Measurements from ENCODE around the gene ISYNA1. TPM values are rescaled to one million over a fixed set of nuclear protein-coding genes. Genes with fewer than 3 reads are reported as not detected.

The ISYNA1 gene
- total and polyA plus RNA-seq, 2 experiments from 2014 or later: 191 to 208 TPM

GRCh38 chr19:18390065-18390907 lies 47.6 kb downstream of the ISYNA1 start:
- Histone ChIP-seq H3K4me1 (ENCODE audit: insufficient read depth) (peaks cover 7% of the 10 kb centered on the region), H3F3A (replicated peaks; ENCODE audit: low read depth) (peaks cover 23% of the 10 kb centered on the region), H3K79me2 (replicated peaks; ENCODE audit: insufficient read depth) (no peaks in the 10 kb centered on the region), H3K9me2 (ENCODE audit: insufficient read depth) (no peaks in the 10 kb centered on the region), H3K36me3 (ENCODE audit: insufficient read depth) (no peaks in the 10 kb centered on the region), H2AFZ (no peak overlapping the region), H4K20me1 (replicated peaks; ENCODE audit: insufficient read depth) (no peaks in the 10 kb centered on the region), H3K4me2 (no peak overlapping the region), H3K4me3 (no peak overlapping the region), H3K27me3 (ENCODE audit: insufficient read depth) (peaks cover 21% of the 10 kb centered on the region), H3K27ac (ENCODE audit: low read depth) (no peak overlapping the region)
- no peak for TF ChIP-seq ZNF462 (CRISPR knock-in tag; IDR thresholded peaks at IDR 0.05)
- no peak for TF ChIP-seq CREB1 (CRISPR knock-in tag; IDR thresholded peaks at IDR 0.05; ENCODE audit: low read depth)
- no peak for TF ChIP-seq EZH2phosphoT487 (IDR thresholded peaks at IDR 0.05; ENCODE audit: unreplicated experiment)
- no peak for TF ChIP-seq NANOG (IDR thresholded peaks at IDR 0.05; ENCODE audit: borderline replicate concordance)
- no peak for TF ChIP-seq EZH2 (IDR thresholded peaks at IDR 0.05; ENCODE audit: low read depth, unreplicated experiment)
- no peak for TF ChIP-seq ZNF114 (CRISPR knock-in tag; IDR thresholded peaks at IDR 0.05)
- no peak for TF ChIP-seq JUNB (IDR thresholded peaks at IDR 0.05; ENCODE audit: unreplicated experiment)
- no peak for TF ChIP-seq CTCF (conservative IDR thresholded peaks at IDR 0.05; ENCODE audit: low read depth in 2 of 2)
- no peak for TF ChIP-seq ETS1 (IDR thresholded peaks at IDR 0.05)
- TF ChIP-seq REST (IDR thresholded peaks at IDR 0.05; ENCODE audit: unreplicated experiment): no peak
- TF ChIP-seq POLR2AphosphoS5 (IDR thresholded peaks at IDR 0.05; ENCODE audit: low read depth): no peak
- TF ChIP-seq ZNF331 (CRISPR knock-in tag; IDR thresholded peaks at IDR 0.05; ENCODE audit: low read depth): no peak
- no peak for TF ChIP-seq STAT1 (IDR thresholded peaks at IDR 0.05; ENCODE audit: unreplicated experiment)
- H3K4me3 Mint-ChIP-seq: no peak overlapping the region; the same call in 2 of the 3 replicates
- H3K36me3 Mint-ChIP-seq (ENCODE audit: low read depth): peaks cover 11% of the 10 kb centered on the region
- H3K4me1 Mint-ChIP-seq: peaks cover 8% of the 10 kb centered on the region; the same call in 2 of the 3 replicates
- DNase-seq (ENCODE audit: low spot score) (no peak), ATAC-seq (no peak)
- no peak overlapping the region for H3K27ac Mint-ChIP-seq
- no peaks in the 10 kb centered on the region for H3K9me3 Mint-ChIP-seq
- peaks cover 32% of the 10 kb centered on the region for H3K27me3 Mint-ChIP-seq (ENCODE audit: insufficient read depth, low read depth, poor library complexity)
